NCI-H2196 (cell line): ENCODE measurements around the gene GMIP.
"Not testable (repeated sequence)": the region's sequence is repeated elsewhere in the genome, so short reads cannot be mapped to it uniquely, and the experiment has no call there.

ENCODE experiments used
- DNase-seq: peaks from one replicate; lab custom pipeline; 2025; ENCODE audit not compliant: unreplicated experiment; lab: John Stamatoyannopoulos, UW

The GMIP gene

GRCh38 chr19:19643158-19644053 is at the start of gene GMIP:
TSS of gene GMIP (minus strand) at chr19:19643657. CDS start at chr19:19643529, 128 bp downstream.
- DNase-seq = peak; percentile 65

- no peak for DNase-seq
Measured at GRCh38 chr19:19691683-19692082, 48.2 kb upstream of the GMIP start.

GRCh38 chr19:19689023-19689422 is 45.6 kb upstream of the GMIP start:
- DNase-seq = not testable (repeated sequence)

GRCh38 chr19:19687090-19687489 is 43.6 kb upstream of the GMIP start:
- no peak for DNase-seq

- DNase-seq = no peak
Measured at GRCh38 chr19:19686580-19686979, 43.1 kb upstream of the GMIP start.

- not testable (repeated sequence) for DNase-seq
Measured at GRCh38 chr19:19686119-19686518, 42.7 kb upstream of the GMIP start.

- no peak for DNase-seq
Measured at GRCh38 chr19:19679176-19680073, 36.0 kb upstream of the GMIP start.

- no peak for DNase-seq
Measured at GRCh38 chr19:19677579-19677978, 34.1 kb upstream of the GMIP start.

GRCh38 chr19:19674315-19674714 is 30.9 kb upstream of the GMIP start:
- no peak for DNase-seq

GRCh38 chr19:19672816-19673215 is 29.4 kb upstream of the GMIP start:
- DNase-seq = no peak

- no peak for DNase-seq
Measured at GRCh38 chr19:19670070-19670551, 26.7 kb upstream of the GMIP start.

- peak; percentile 92 for DNase-seq
Measured at GRCh38 chr19:19668230-19669012, 25.0 kb upstream of the GMIP start, which contains the start of gene ZNF101. TSS of gene ZNF101 (plus strand) at chr19:19668839. CDS start at chr19:19668964, 125 bp downstream.

GRCh38 chr19:19665420-19665948 is 22.0 kb upstream of the GMIP start:
- not testable (repeated sequence) for DNase-seq

- peak; percentile 98 for DNase-seq
Measured at GRCh38 chr19:19663256-19664120, 20.0 kb upstream of the GMIP start, which contains the start of gene ATP13A1. TSS of gene ATP13A1 (minus strand) at chr19:19663676. CDS start at chr19:19663666, 10 bp downstream.

- peak; percentile 27 for DNase-seq
Measured at GRCh38 chr19:19662871-19663255, 19.4 kb upstream of the GMIP start.

- no peak for DNase-seq
Measured at GRCh38 chr19:19662344-19662743, 18.9 kb upstream of the GMIP start.

- no peak for DNase-seq
Measured at GRCh38 chr19:19661675-19662251, 18.3 kb upstream of the GMIP start.

- no peak for DNase-seq
Measured at GRCh38 chr19:19661141-19661674, 17.8 kb upstream of the GMIP start.
